ENCODE results near the gene RNF183. TPM values are rescaled to one million over a fixed set of nuclear protein-coding genes. Genes with fewer than 3 reads are reported as not detected.

The RNF183 gene
- 1 to 10 TPM in 1 of 4 donors, under 1 TPM in 2, not detected in 1; 0.54 to 1.7 (median 0.62) TPM for polyA plus RNA-seq
- long read RNA-seq, donor 1, partial matches to known transcripts = 0 of 2 reads
- long read RNA-seq, donor 1, other reads (novel, unspliced or antisense) = 0 of 2 reads
- long read RNA-seq, donor 2 = 0 reads
- long read RNA-seq, donor 3 = 0 reads
- long read RNA-seq, donor 4 = 0 reads
- long read RNA-seq, donor 5 = 0 reads
- long read RNA-seq, donor 6 = 0 reads
- long read RNA-seq, donor 7 = 0 reads
- long read RNA-seq, donor 8 = 0 reads
- long read RNA-seq, donor 9 = 0 reads
- long read RNA-seq, donor 10, partial matches to known transcripts = 0 of 1 reads
- long read RNA-seq, donor 10, other reads (novel, unspliced or antisense) = 0 of 1 reads

DNA sequence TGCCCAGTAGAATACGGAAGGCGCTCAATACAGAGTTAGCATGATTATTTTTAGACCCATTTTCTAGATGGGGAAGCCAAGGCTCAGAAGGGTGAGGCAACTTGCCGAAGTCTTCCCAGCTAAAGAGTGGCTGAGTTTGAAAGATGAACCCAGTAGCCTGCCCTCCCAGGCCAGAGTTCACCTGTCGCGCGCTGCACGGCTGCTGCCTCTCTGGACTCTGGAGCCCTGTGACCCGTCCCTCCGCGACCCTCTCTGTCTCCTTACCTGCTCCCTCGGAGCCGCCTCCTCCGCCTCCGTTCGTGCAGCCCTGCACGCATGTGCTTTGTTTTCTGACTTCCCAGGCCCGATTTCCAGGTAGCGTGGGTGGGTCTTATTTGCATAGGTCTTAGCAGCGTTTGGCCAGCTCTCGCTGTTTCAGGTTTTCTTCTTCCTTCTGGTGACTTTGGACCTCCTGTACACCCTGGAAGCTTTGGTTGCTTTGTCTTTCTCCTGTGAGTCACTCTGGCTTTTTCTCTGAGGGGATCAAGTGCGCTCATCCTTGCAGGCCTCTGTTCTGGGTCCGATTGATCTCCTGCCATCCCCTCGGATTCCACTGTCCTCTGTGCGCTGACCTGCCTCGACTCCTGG lies at the start of gene RNF183:
Gene RNF183, minus strand, starts transcription at position 585 of the 627 bp plus-strand sequence. CDS start 5,192 bp downstream, outside the sequence.
- DNase-seq (peak; percentile 25 to 71), FAIRE-seq (no peak)
- 32 to 62% (median 45%) methylated on average over 25 of the region's 25 CpGs for whole genome bisulfite sequencing, 3 donors
- Histone ChIP-seq H3K4me1 (ENCODE audit: control insufficient read depth in 3 of 3, insufficient read depth in 2 of 3, low read depth in 1 of 3, low read length in 2 of 3) (peaks cover 0 to 12% (median 0%) of the 10 kb centered on the region in 3 donors), H3K4me3 (ENCODE audit: low read depth in 1 of 3, low read length in 3 of 3) (no peak within 1 kb of the TSS), H3K27ac (ENCODE audit: low read depth in 1 of 3, low read length in 2 of 3) (peak within 1 kb of the TSS in 1 of 3 donors; percentile 17), H3K27me3 (ENCODE audit: control insufficient read depth in 3 of 3, insufficient read depth in 3 of 3, low read length in 3 of 3) (no peaks in the 10 kb centered on the region), H3K9me3 (ENCODE audit: control insufficient read depth in 2 of 2, insufficient read depth in 1 of 2, low read depth in 1 of 2, low read length in 1 of 2) (no peaks in the 10 kb centered on the region), H3K36me3 (ENCODE audit: control insufficient read depth in 3 of 3, insufficient read depth in 2 of 3, low read depth in 1 of 3, low read length in 3 of 3) (no peaks in the 10 kb centered on the region)

DNA sequence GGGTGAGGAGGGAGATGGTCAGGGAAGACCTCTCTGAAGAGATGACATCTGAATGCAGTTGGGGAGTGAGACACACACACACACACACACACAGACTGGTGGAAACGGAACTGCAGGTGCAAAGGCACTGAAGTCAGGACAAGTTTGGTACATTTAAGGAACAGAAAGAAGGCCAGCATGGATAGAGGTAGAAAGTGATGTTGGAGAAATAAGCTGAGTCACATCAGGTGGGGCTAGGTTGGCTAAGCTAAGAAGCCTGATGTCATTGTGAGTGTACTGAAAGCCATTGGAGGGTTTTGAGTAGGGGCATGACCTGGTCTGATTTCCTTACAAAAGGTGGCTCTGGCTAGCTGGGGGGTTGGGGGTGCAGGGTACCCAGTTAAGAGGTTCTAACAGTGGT lies 49.2 kb upstream of the RNF183 start:
- no peak for FAIRE-seq
- H3K9me3 ChIP-seq (ENCODE audit: control insufficient read depth in 2 of 2, insufficient read depth in 1 of 2, low read depth in 1 of 2, low read length in 1 of 2) = no peaks in the 10 kb centered on the region
- WGBS, 3 donors = 69 to 85% (median 72%) methylated on average over 1 of the region's 1 CpG
- no peak overlapping the region for H3K27ac ChIP-seq (ENCODE audit: low read depth in 1 of 3, low read length in 2 of 3)
- DNase-seq = no peak
- peaks cover 0 to 8% (median 0%) of the 10 kb centered on the region in 3 donors for H3K36me3 ChIP-seq (ENCODE audit: control insufficient read depth in 3 of 3, insufficient read depth in 2 of 3, low read depth in 1 of 3, low read length in 3 of 3)
- peaks cover 0 to 4% (median 0%) of the 10 kb centered on the region in 3 donors for H3K27me3 ChIP-seq (ENCODE audit: control insufficient read depth in 3 of 3, insufficient read depth in 3 of 3, low read length in 3 of 3)
- H3K4me1 ChIP-seq (ENCODE audit: control insufficient read depth in 3 of 3, insufficient read depth in 2 of 3, low read depth in 1 of 3, low read length in 2 of 3) = peaks cover 0 to 20% (median 0%) of the 10 kb centered on the region in 3 donors
- H3K4me3 ChIP-seq (ENCODE audit: low read depth in 1 of 3, low read length in 3 of 3) = no peak overlapping the region

DNA sequence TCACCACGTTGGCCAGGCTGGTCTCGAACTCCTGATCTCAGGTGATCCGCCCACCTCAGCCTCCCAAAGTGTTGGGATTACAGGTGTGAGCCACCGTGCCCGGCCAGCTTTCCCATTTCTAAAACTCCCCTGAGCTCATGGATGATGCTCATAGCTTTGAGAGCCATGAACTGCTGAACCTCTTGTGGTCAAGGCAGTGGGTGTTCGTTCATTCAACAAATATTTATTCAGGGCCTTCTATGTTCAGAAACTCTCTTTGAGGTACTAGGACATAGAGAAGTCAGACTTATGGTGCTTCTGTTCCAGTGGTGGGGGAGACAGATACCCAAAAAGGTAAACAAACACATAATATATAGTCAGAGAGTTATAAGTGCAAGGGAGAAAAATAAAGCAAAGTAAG lies 48.8 kb upstream of the RNF183 start:
- H3K27ac ChIP-seq (ENCODE audit: low read depth in 1 of 3, low read length in 2 of 3) = no peak overlapping the region
- 69 to 85% (median 78%) methylated on average over 6 of the region's 6 CpGs for WGBS, 3 donors

DNA sequence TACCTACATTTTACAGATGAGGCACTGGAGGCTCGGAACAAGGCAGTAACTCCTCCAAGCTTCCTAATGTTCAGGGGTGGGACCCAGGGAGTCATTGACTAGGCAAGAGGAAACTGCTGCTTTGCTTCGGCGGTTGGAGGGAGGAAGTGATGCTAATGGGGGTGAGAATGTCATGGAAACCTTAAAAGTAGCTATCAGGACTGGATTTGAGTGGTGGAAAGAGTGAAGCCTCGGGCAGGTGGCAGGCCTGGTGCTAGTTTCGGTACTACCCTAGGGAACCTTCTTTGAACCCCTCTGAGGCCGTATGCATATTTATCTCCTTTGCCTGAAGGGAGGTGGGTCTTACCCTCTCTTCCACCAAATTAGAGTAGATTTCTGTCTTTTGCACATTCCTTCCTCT lies 47.8 kb upstream of the RNF183 start:
- no peak for DNase-seq
- Histone ChIP-seq H3K27me3 (ENCODE audit: control insufficient read depth in 3 of 3, insufficient read depth in 3 of 3, low read length in 3 of 3) (peaks cover 0 to 4% (median 0%) of the 10 kb centered on the region in 3 donors), H3K9me3 (ENCODE audit: control insufficient read depth in 2 of 2, insufficient read depth in 1 of 2, low read depth in 1 of 2, low read length in 1 of 2) (no peaks in the 10 kb centered on the region), H3K4me3 (ENCODE audit: low read depth in 1 of 3, low read length in 3 of 3) (no peak overlapping the region), H3K4me1 (ENCODE audit: control insufficient read depth in 3 of 3, insufficient read depth in 2 of 3, low read depth in 1 of 3, low read length in 2 of 3) (peaks cover 0 to 24% (median 0%) of the 10 kb centered on the region in 3 donors), H3K27ac (ENCODE audit: low read depth in 1 of 3, low read length in 2 of 3) (no peak overlapping the region), H3K36me3 (ENCODE audit: control insufficient read depth in 3 of 3, insufficient read depth in 2 of 3, low read depth in 1 of 3, low read length in 3 of 3) (peaks cover 0 to 8% (median 0%) of the 10 kb centered on the region in 3 donors)
- FAIRE-seq = no peak
- 43 to 66% (median 48%) methylated on average over 6 of the region's 6 CpGs for WGBS, 3 donors

More for the DNA sequence above, 48.8 kb upstream of the RNF183 start:
- FAIRE-seq = no peak
- no peak for DNase-seq
- no peak overlapping the region for H3K4me3 ChIP-seq (ENCODE audit: low read depth in 1 of 3, low read length in 3 of 3)
- H3K27me3 ChIP-seq (ENCODE audit: control insufficient read depth in 3 of 3, insufficient read depth in 3 of 3, low read length in 3 of 3) = peaks cover 0 to 4% (median 0%) of the 10 kb centered on the region in 3 donors
- H3K36me3 ChIP-seq (ENCODE audit: control insufficient read depth in 3 of 3, insufficient read depth in 2 of 3, low read depth in 1 of 3, low read length in 3 of 3) = peaks cover 0 to 8% (median 0%) of the 10 kb centered on the region in 3 donors
- peaks cover 0 to 23% (median 0%) of the 10 kb centered on the region in 3 donors for H3K4me1 ChIP-seq (ENCODE audit: control insufficient read depth in 3 of 3, insufficient read depth in 2 of 3, low read depth in 1 of 3, low read length in 2 of 3)
- no peaks in the 10 kb centered on the region for H3K9me3 ChIP-seq (ENCODE audit: control insufficient read depth in 2 of 2, insufficient read depth in 1 of 2, low read depth in 1 of 2, low read length in 1 of 2)

DNA sequence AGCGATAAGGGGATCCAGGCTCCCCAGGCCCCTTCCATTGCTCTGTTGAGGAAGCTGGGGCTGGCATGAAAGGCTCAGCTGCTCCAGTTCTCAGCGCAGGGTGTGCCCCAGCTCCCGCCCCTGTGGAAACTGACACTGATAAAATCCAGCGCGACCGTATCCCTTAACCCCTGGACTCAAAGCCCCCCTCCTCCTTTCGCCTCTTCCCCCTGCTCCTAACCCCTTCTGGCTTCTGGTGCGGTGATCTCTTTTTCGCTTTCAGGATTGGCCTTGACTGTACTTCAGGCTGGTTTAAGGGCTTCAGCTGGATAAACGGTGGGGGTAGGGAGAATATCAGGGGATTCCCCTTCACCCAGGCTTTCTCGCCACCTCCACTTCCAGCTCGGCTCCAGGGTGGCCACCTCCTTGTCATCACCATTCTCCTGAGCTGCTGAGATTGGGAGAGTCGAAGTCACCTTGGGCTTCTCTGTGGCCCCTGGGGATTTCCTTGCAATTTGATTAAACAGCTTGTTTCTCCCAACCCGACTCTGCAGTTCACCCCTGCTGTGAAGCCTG lies 47.0 kb upstream of the RNF183 start:
- H3K9me3 ChIP-seq (ENCODE audit: control insufficient read depth in 2 of 2, insufficient read depth in 1 of 2, low read depth in 1 of 2, low read length in 1 of 2) = no peaks in the 10 kb centered on the region
- H3K4me3 ChIP-seq (ENCODE audit: low read depth in 1 of 3, low read length in 3 of 3) = peak overlapping the region; percentile 62 to 88 (median 68)
- FAIRE-seq = no peak
- no peak for DNase-seq
- peak overlapping the region in 1 of 3 donors; percentile 14 for H3K27ac ChIP-seq (ENCODE audit: low read depth in 1 of 3, low read length in 2 of 3)
- H3K36me3 ChIP-seq (ENCODE audit: control insufficient read depth in 3 of 3, insufficient read depth in 2 of 3, low read depth in 1 of 3, low read length in 3 of 3) = peaks cover 0 to 2% (median 0%) of the 10 kb centered on the region in 3 donors
- H3K27me3 ChIP-seq (ENCODE audit: control insufficient read depth in 3 of 3, insufficient read depth in 3 of 3, low read length in 3 of 3) = peaks cover 0 to 4% (median 0%) of the 10 kb centered on the region in 3 donors
- WGBS, 3 donors = 2 to 8% (median 3%) methylated on average over 14 of the region's 14 CpGs
- peaks cover 0 to 28% (median 0%) of the 10 kb centered on the region in 3 donors for H3K4me1 ChIP-seq (ENCODE audit: control insufficient read depth in 3 of 3, insufficient read depth in 2 of 3, low read depth in 1 of 3, low read length in 2 of 3)

DNA sequence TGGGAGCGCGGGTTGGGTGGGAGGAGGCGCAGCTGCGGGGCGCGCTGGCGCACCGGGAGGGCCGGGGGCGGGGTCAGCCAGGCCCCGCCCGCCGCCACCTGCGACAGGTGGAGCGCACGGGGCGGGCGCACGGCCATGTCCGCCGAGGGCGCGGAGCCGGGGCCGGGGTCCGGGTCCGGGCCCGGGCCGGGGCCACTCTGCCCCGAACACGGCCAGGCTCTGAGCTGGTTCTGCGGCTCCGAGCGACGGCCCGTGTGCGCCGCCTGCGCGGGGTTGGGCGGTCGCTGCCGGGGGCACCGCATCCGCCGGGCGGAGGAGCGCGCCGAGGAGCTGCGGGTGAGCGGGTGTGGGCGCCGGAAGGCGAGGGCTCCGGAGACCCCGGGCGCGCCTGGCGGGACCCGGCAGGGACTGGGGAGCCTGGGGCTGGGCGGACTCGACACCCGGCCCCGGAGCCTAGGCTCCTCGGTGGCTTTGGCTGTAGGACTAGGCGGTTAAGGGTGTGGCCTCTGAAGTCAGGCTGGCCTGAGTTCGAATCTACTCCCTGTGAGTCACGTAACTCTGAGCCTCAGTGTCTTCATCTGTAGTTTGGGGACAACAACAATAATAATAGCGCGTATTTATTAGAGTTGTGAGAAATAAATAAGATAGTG lies 46.4 kb upstream of the RNF183 start, which contains the start of gene BSPRY:
Gene BSPRY, plus strand, starts transcription at position 97 of the 650 bp plus-strand sequence. Its CDS starts 39 bp downstream, at position 136.
- Histone ChIP-seq H3K9me3 (ENCODE audit: control insufficient read depth in 2 of 2, insufficient read depth in 1 of 2, low read depth in 1 of 2, low read length in 1 of 2) (no peaks in the 10 kb centered on the region), H3K4me3 (ENCODE audit: low read depth in 1 of 3, low read length in 3 of 3) (peak within 1 kb of the TSS; percentile 62 to 88 (median 68)), H3K4me1 (ENCODE audit: control insufficient read depth in 3 of 3, insufficient read depth in 2 of 3, low read depth in 1 of 3, low read length in 2 of 3) (peaks cover 0 to 30% (median 0%) of the 10 kb centered on the region in 3 donors), H3K36me3 (ENCODE audit: control insufficient read depth in 3 of 3, insufficient read depth in 2 of 3, low read depth in 1 of 3, low read length in 3 of 3) (peaks cover 0 to 2% (median 0%) of the 10 kb centered on the region in 3 donors), H3K27ac (ENCODE audit: low read depth in 1 of 3, low read length in 2 of 3) (peak within 1 kb of the TSS; percentile 14 to 56 (median 48)), H3K27me3 (ENCODE audit: control insufficient read depth in 3 of 3, insufficient read depth in 3 of 3, low read length in 3 of 3) (peaks cover 0 to 4% (median 0%) of the 10 kb centered on the region in 3 donors)
- WGBS, 3 donors = 0 to 1% (median 1%) methylated on average over 47 to 71 of the region's 71 CpGs
- DNase-seq (peak; percentile 57 to 81), FAIRE-seq (no peak)

GRCh38 chr9:113349066-113349444 lies 45.9 kb upstream of the RNF183 start:
- Histone ChIP-seq H3K27ac (ENCODE audit: low read depth in 1 of 3, low read length in 2 of 3) (no peak overlapping the region), H3K9me3 (ENCODE audit: control insufficient read depth in 2 of 2, insufficient read depth in 1 of 2, low read depth in 1 of 2, low read length in 1 of 2) (no peaks in the 10 kb centered on the region), H3K36me3 (ENCODE audit: control insufficient read depth in 3 of 3, insufficient read depth in 2 of 3, low read depth in 1 of 3, low read length in 3 of 3) (peaks cover 0 to 2% (median 0%) of the 10 kb centered on the region in 3 donors), H3K27me3 (ENCODE audit: control insufficient read depth in 3 of 3, insufficient read depth in 3 of 3, low read length in 3 of 3) (peaks cover 0 to 4% (median 0%) of the 10 kb centered on the region in 3 donors), H3K4me1 (ENCODE audit: control insufficient read depth in 3 of 3, insufficient read depth in 2 of 3, low read depth in 1 of 3, low read length in 2 of 3) (peaks cover 0 to 32% (median 0%) of the 10 kb centered on the region in 3 donors), H3K4me3 (ENCODE audit: low read depth in 1 of 3, low read length in 3 of 3) (peak overlapping the region; percentile 16 to 88 (median 68))
- DNase-seq (no peak), FAIRE-seq (no peak)
- WGBS, 3 donors = 13 to 24% (median 16%) methylated on average over 13 of the region's 13 CpGs

GRCh38 chr9:113348437-113348836 lies 45.3 kb upstream of the RNF183 start:
- no peak overlapping the region for H3K4me3 ChIP-seq (ENCODE audit: low read depth in 1 of 3, low read length in 3 of 3)
- WGBS, 3 donors = 68 to 80% (median 72%) methylated on average over 3 of the region's 3 CpGs

More at GRCh38 chr9:113348437-113348836, 45.3 kb upstream of the RNF183 start:
- no peak for FAIRE-seq
- peaks cover 0 to 4% (median 0%) of the 10 kb centered on the region in 3 donors for H3K27me3 ChIP-seq (ENCODE audit: control insufficient read depth in 3 of 3, insufficient read depth in 3 of 3, low read length in 3 of 3)
- H3K4me1 ChIP-seq (ENCODE audit: control insufficient read depth in 3 of 3, insufficient read depth in 2 of 3, low read depth in 1 of 3, low read length in 2 of 3) = peaks cover 0 to 38% (median 0%) of the 10 kb centered on the region in 3 donors
- no peak for DNase-seq
- peaks cover 0 to 2% (median 0%) of the 10 kb centered on the region in 3 donors for H3K36me3 ChIP-seq (ENCODE audit: control insufficient read depth in 3 of 3, insufficient read depth in 2 of 3, low read depth in 1 of 3, low read length in 3 of 3)
- no peaks in the 10 kb centered on the region for H3K9me3 ChIP-seq (ENCODE audit: control insufficient read depth in 2 of 2, insufficient read depth in 1 of 2, low read depth in 1 of 2, low read length in 1 of 2)
- no peak overlapping the region for H3K27ac ChIP-seq (ENCODE audit: low read depth in 1 of 3, low read length in 2 of 3)
